C4-2B (cell line): Measurements from ENCODE around the gene BAIAP3.

ENCODE experiments used
- ZFX ChIP-seq: fragments of 450-650 bp; IDR thresholded peaks from 2 replicates; pipeline ENCODE4 v1.6.1; 2017
- TF ChIP-seq, protein P1 (sequence below): fragments of 450-650 bp; conservative IDR thresholded peaks from 2 replicates; pipeline ENCODE4 v1.5.1; 2017; ENCODE audit warnings: mild to moderate bottlenecking

DNA sequence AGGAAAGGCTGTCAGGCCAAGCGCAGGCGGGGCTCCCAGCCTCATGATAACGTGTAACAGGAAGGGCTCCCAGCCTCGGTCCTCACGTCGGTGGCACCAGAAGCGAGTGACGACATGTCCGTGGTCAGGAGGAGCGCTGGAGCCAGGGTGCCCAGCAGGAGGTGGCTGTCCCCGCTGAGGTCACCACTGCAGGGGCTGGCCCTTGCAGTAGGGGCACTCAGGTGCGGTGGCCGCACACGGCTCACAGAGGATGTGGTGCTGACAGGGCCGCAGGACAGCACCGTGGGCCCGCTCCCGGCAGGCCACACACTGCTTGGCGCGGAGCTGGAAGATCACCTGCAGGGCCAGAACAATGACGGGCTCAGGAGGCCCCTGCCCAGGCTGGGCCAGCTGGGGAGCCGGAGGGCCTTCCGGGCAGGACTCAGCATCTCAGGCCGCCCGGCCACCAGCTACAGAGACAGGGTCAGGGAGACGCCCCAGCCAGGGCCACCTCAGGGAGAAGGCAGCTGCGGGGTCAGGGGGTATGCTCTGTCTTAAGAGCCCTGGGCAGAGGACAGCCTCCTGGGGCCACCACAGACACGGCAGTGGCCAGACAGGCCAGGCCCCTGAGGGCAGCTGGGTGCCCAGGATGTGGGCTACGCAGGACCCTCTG lies 32.7 kb downstream of the BAIAP3 start:
- TF ChIP-seq, protein P1, sequence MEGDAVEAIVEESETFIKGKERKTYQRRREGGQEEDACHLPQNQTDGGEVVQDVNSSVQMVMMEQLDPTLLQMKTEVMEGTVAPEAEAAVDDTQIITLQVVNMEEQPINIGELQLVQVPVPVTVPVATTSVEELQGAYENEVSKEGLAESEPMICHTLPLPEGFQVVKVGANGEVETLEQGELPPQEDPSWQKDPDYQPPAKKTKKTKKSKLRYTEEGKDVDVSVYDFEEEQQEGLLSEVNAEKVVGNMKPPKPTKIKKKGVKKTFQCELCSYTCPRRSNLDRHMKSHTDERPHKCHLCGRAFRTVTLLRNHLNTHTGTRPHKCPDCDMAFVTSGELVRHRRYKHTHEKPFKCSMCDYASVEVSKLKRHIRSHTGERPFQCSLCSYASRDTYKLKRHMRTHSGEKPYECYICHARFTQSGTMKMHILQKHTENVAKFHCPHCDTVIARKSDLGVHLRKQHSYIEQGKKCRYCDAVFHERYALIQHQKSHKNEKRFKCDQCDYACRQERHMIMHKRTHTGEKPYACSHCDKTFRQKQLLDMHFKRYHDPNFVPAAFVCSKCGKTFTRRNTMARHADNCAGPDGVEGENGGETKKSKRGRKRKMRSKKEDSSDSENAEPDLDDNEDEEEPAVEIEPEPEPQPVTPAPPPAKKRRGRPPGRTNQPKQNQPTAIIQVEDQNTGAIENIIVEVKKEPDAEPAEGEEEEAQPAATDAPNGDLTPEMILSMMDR: no peak
- TF ChIP-seq ZFX: no peak
